Uterus (tissue), 2 donors: ENCODE measurements around the gene ZC3H12A.

Source experiments
- CTCF ChIP-seq, 4 experiments: fragments of 200-600 bp in 2 of 4; fragments of 450-650 bp in 2 of 4; sonication (generic) in 2 of 4; IDR thresholded peaks; one replicate each; pipeline ENCODE4 v1.5.1; 2016 to 2019; ENCODE audit warnings: antibody characterized with exemption in 4 of 4, mild to moderate bottlenecking in 2 of 4, moderate library complexity in 1 of 4
- POLR2A ChIP-seq, 2 donors: fragments of 450-650 bp; IDR thresholded peaks; one replicate each; pipeline ENCODE4 v1.6.1; 2016; ENCODE audit warnings: antibody characterized with exemption in 2 of 2, mild to moderate bottlenecking in 1 of 2, moderate library complexity in 1 of 2

- TF ChIP-seq CTCF (IDR thresholded peaks at IDR 0.05) (no peak), POLR2A (IDR thresholded peaks at IDR 0.05) (no peak)
Measured at GRCh38 chr1:37439349-37439995, 34.9 kb upstream of the ZC3H12A start.
